IMR-90 (cell line): ENCODE data around the gene FMO5. TPM values are rescaled to one million over a fixed set of nuclear protein-coding genes. Genes with fewer than 3 reads are reported as not detected.

ENCODE experiments used
- ATAC-seq: fragments of 200-7000 bp; cut with Tn5 transposase; 2 replicates; pipeline ENCODE4 v1.9.1; 2020; ENCODE audit warnings: low read depth, mild to moderate bottlenecking, moderate library complexity
- BruUV-seq: library from RNA; stranded (reverse); fragments of 400-500 nt; replicated peaks from 2 replicates; lab custom pipeline; 2021; lab: Mats Ljungman, UMichigan
- CTCF ChIA-PET: fragments of 300-600 bp; formaldehyde crosslinking; extraction: SDS; loops from one replicate; lab custom pipeline; 2021; ENCODE audit warnings: antibody characterized with exemption; lab: Yijun Ruan, JAX
- POLR2A ChIA-PET: fragments of 300-600 bp; sonication (Branson Sonifier 250); formaldehyde crosslinking; loops from one replicate; lab custom pipeline; 2022; ENCODE audit warnings: antibody characterized with exemption; ENCODE audit not compliant: unreplicated experiment; lab: Charles Lee
- DNase-seq: peaks from one replicate; pipeline ENCODE4 v3.0.0; 2013
- H2AFZ ChIP-seq: replicated peaks from 2 replicates; pipeline ENCODE3; 2013; ENCODE audit warnings: low read length, mild to moderate bottlenecking; ENCODE audit not compliant: poor library complexity
- H2AK5ac ChIP-seq: 2 replicates; pipeline ENCODE4 v1.6.1; 2013; ENCODE audit warnings: low read depth, low read length, inconsistent platforms
- H2AK9ac ChIP-seq: replicated peaks from 2 replicates; pipeline ENCODE3; 2013; ENCODE audit warnings: mild to moderate bottlenecking, low read depth, low read length, moderate library complexity; ENCODE audit not compliant: poor library complexity
- H2BK120ac ChIP-seq: 2 replicates; pipeline ENCODE4 v1.6.1; 2013; ENCODE audit warnings: low read depth, low read length, inconsistent platforms
- H2BK15ac ChIP-seq: 3 replicates; pipeline ENCODE4 v1.6.1; 2013; ENCODE audit warnings: low read depth, low read length, inconsistent platforms
- H2BK20ac ChIP-seq: 2 replicates; pipeline ENCODE4 v1.6.1; 2013; ENCODE audit warnings: low read depth, mild to moderate bottlenecking, inconsistent platforms, low read length, moderate library complexity
- H2BK5ac ChIP-seq: 2 replicates; pipeline ENCODE4 v1.6.1; 2013; ENCODE audit warnings: mild to moderate bottlenecking, low read depth, low read length, inconsistent platforms; ENCODE audit not compliant: poor library complexity, severe bottlenecking
- H3K14ac ChIP-seq: replicated peaks from 2 replicates; pipeline ENCODE4 v1.6.1; 2013; ENCODE audit warnings: low read depth, low read length, inconsistent platforms
- H3K18ac ChIP-seq: 2 replicates; pipeline ENCODE4 v1.6.1; 2013; ENCODE audit warnings: low read depth, low read length, control low read depth
- H3K23ac ChIP-seq: 2 replicates; pipeline ENCODE4 v1.6.1; 2013; ENCODE audit warnings: low read depth, low read length, inconsistent platforms
- H3K27ac ChIP-seq: 2 replicates; pipeline ENCODE4 v1.5.1; 2013; ENCODE audit warnings: mild to moderate bottlenecking, control low read depth, low read length; ENCODE audit not compliant: insufficient read depth
- H3K27me3 ChIP-seq: 2 replicates; pipeline ENCODE4 v1.6.1; 2013; ENCODE audit warnings: low read length; ENCODE audit not compliant: control insufficient read depth, insufficient read depth
- H3K36me3 ChIP-seq: 2 replicates; pipeline ENCODE4 v1.6.1; 2013; ENCODE audit warnings: low read length, mixed read lengths; ENCODE audit not compliant: control insufficient read depth, insufficient read depth
- H3K4ac ChIP-seq: 2 replicates; pipeline ENCODE4 v1.6.1; 2013; ENCODE audit warnings: low read depth, low read length, inconsistent platforms
- H3K4me1 ChIP-seq: 2 replicates; pipeline ENCODE4 v1.6.1; 2013; ENCODE audit warnings: low read length, mixed read lengths; ENCODE audit not compliant: control insufficient read depth, insufficient read depth
- H3K4me2 ChIP-seq: 2 replicates; pipeline ENCODE4 v1.6.1; 2013; ENCODE audit warnings: low read depth, mild to moderate bottlenecking, control low read depth, low read length, moderate library complexity
- H3K4me3 ChIP-seq: 2 replicates; pipeline ENCODE4 v1.5.1; 2013; ENCODE audit warnings: low read depth, mild to moderate bottlenecking, control low read depth, low read length, moderate library complexity; ENCODE audit not compliant: insufficient read depth
- H3K56ac ChIP-seq: 2 replicates; pipeline ENCODE4 v1.6.1; 2013; ENCODE audit warnings: low read length, inconsistent platforms; ENCODE audit not compliant: insufficient read depth; ENCODE audit errors: extremely low read depth
- H3K79me1 ChIP-seq, 2 experiments: 2 replicates each; pipeline ENCODE4 v1.6.1; 2013; ENCODE audit warnings: low read length in 2 of 2, inconsistent platforms in 1 of 2, low read depth in 1 of 2
- H3K9ac ChIP-seq: 2 replicates; pipeline ENCODE4 v1.6.1; 2013; ENCODE audit warnings: low read depth, low read length, control low read depth
- H3K9me1 ChIP-seq: 2 replicates; pipeline ENCODE4 v1.6.1; 2013; ENCODE audit warnings: low read length, inconsistent platforms; ENCODE audit not compliant: insufficient read depth
- H3K9me3 ChIP-seq: 2 replicates; pipeline ENCODE4 v1.6.1; 2013; ENCODE audit warnings: low read length; ENCODE audit not compliant: control insufficient read depth, insufficient read depth
- H4K20me1 ChIP-seq: 2 replicates; pipeline ENCODE4 v1.6.1; 2013; ENCODE audit warnings: low read length, inconsistent platforms; ENCODE audit not compliant: insufficient read depth
- H4K5ac ChIP-seq: 2 replicates; pipeline ENCODE4 v1.6.1; 2013; ENCODE audit warnings: mild to moderate bottlenecking, low read depth, low read length, control low read depth
- H4K8ac ChIP-seq, 2 experiments: 2 replicates each; pipeline ENCODE4 v1.6.1; 2013; ENCODE audit warnings: low read depth in 2 of 2, low read length in 2 of 2, control low read depth in 1 of 2, inconsistent platforms in 1 of 2
- H4K91ac ChIP-seq: 2 replicates; pipeline ENCODE4 v1.6.1; 2013; ENCODE audit warnings: low read depth, low read length, inconsistent platforms; ENCODE audit not compliant: insufficient read depth
- BHLHE40 ChIP-seq: fragments of 150-350 bp; IDR thresholded peaks from 2 replicates; pipeline ENCODE4 v1.6.1; 2016; ENCODE audit warnings: mild to moderate bottlenecking, low read depth, low read length
- CEBPB ChIP-seq: IDR thresholded peaks from 2 replicates; pipeline ENCODE4 v1.6.1; 2012; ENCODE audit warnings: low read depth, low read length, improper control_type of control experiment
- CHD1 ChIP-seq: IDR thresholded peaks from 2 replicates; pipeline ENCODE4 v1.6.1; 2012; ENCODE audit warnings: low read depth, low read length, improper control_type of control experiment
- ELK1 ChIP-seq: fragments of 150-350 bp; IDR thresholded peaks from 2 replicates; pipeline ENCODE4 v1.6.1; 2016; ENCODE audit warnings: low read depth, mild to moderate bottlenecking, low read length, moderate library complexity, borderline replicate concordance
- FOS ChIP-seq: fragments of 150-350 bp; IDR thresholded peaks from 2 replicates; pipeline ENCODE4 v1.6.1; 2016; ENCODE audit warnings: low read depth, low read length
- MAFK ChIP-seq: IDR thresholded peaks from 2 replicates; pipeline ENCODE4 v1.6.1; 2012; ENCODE audit warnings: low read depth, low read length, improper control_type of control experiment
- MAZ ChIP-seq: IDR thresholded peaks from 2 replicates; pipeline ENCODE4 v1.6.1; 2012; ENCODE audit warnings: low read depth, mild to moderate bottlenecking, low read length, improper control_type of control experiment, moderate library complexity, borderline replicate concordance
- MXI1 ChIP-seq: IDR thresholded peaks from 2 replicates; pipeline ENCODE4 v1.6.1; 2012; ENCODE audit warnings: low read depth, mild to moderate bottlenecking, low read length, moderate library complexity, borderline replicate concordance
- NFE2L2 ChIP-seq: fragments of 150-350 bp; IDR thresholded peaks from 2 replicates; pipeline ENCODE4 v1.6.1; 2016; ENCODE audit warnings: low read depth, mild to moderate bottlenecking, low read length
- POLR2A ChIP-seq: IDR thresholded peaks from 2 replicates; pipeline ENCODE4 v1.6.1; 2012; ENCODE audit warnings: mild to moderate bottlenecking, low read depth, low read length
- RAD21 ChIP-seq: IDR thresholded peaks from 2 replicates; pipeline ENCODE4 v1.6.1; 2012; ENCODE audit warnings: low read length, improper control_type of control experiment
- RCOR1 ChIP-seq: IDR thresholded peaks from 2 replicates; pipeline ENCODE4 v1.6.1; 2012; ENCODE audit warnings: mild to moderate bottlenecking, low read length, improper control_type of control experiment; ENCODE audit not compliant: insufficient replicate concordance
- RFX5 ChIP-seq: IDR thresholded peaks from 2 replicates; pipeline ENCODE4 v1.8.0; 2012; ENCODE audit warnings: low read depth, mild to moderate bottlenecking, low read length, moderate library complexity
- SMC3 ChIP-seq: fragments of 150-350 bp; IDR thresholded peaks from 2 replicates; pipeline ENCODE4 v1.6.1; 2016; ENCODE audit warnings: low read depth, mild to moderate bottlenecking, antibody characterized with exemption, low read length, moderate library complexity
- WGBS, 2 experiments: methylation state at CpG; one replicate each; pipeline versions ENCODE4 v1.1.5 to v1.1.7; 2013; ENCODE audit warnings: missing lambda C conversion rate in 2 of 2; ENCODE audit not compliant: insufficient read length in 1 of 2; ENCODE audit errors: extremely low coverage in 2 of 2; 5-methylcytosine and 5-hydroxymethylcytosine counted together
- dilution Hi-C: fragments of 300-500 bp; cut with HindIII; formaldehyde crosslinking; loops from one replicate; pipeline ENCODE4 v1.14.3; 2018; ENCODE audit warnings: low sequenced_read_pairs; ENCODE audit not compliant: unreplicated experiment
- in situ Hi-C: fragments of 300-500 bp; cut with MboI; formaldehyde crosslinking; loops from 3 replicates; pipeline ENCODE4 v1.14.3; 2019; ENCODE audit warnings: low sequenced_read_pairs, inconsistent platforms, mixed read lengths
- intact Hi-C: fragments of 100-400 bp; cut with micrococcal nuclease; formaldehyde crosslinking; loops from 2 replicates; pipeline ENCODE4 v1.10.0; 2022
- polyA plus RNA-seq, 3 experiments: library from polyadenylated mRNA; depleted of rRNA; stranded (reverse); fragments of >200 nt; gene quantifications; 2 replicates each; pipeline ENCODE4 v1.2.3, GENCODE V29; 2012; ENCODE audit warnings: low replicate concordance in 1 of 3
- total RNA-seq: library from RNA; depleted of rRNA; stranded (reverse); fragments of >200 nt; gene quantifications from 2 replicates; pipeline ENCODE4 v1.2.3, GENCODE V29; 2012
- TF ChIP-seq, protein P1 (sequence below): fragments of 150-350 bp; IDR thresholded peaks from 2 replicates; pipeline ENCODE4 v1.6.1; 2017; ENCODE audit warnings: mild to moderate bottlenecking, antibody characterized with exemption, low read length, low read depth
- TF ChIP-seq, protein P2 (sequence below): conservative IDR thresholded peaks from 2 replicates; pipeline ENCODE4 v1.5.1; 2012; ENCODE audit warnings: mild to moderate bottlenecking, low read depth, low read length, improper control_type of control experiment

FMO5 gene
- total and polyA plus RNA-seq, 2 of the 4 experiments (the other 2 are of a cell fraction): 0.36 to 0.51 TPM

DNA sequence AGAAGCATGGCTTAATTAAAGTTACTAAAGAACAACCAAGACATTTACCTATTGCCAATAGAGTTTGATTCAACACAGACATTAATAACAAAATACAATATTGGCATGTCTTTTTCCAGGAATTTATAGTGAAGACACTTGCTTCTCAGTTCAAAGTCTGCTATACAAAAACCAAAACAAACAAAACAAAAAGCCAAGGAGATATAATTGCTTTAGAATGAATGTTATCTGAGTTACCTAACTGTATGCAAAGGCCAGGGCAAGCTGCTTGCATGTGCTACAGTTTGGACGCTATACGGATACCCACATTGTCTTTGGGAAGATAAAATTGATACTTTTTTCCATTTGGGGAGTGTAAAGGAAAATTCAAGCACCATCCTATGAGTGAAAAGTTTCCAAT, 13.6 kb downstream of the FMO5 start:
- BruUV-seq: no TSS peak
- ATAC-seq (no peak), DNase-seq (no peak)
- H2AK5ac ChIP-seq: no peak overlapping the region
- intact Hi-C loops: no loop called here
- TF ChIP-seq CHD1: no peak
- TF ChIP-seq, protein P1, sequence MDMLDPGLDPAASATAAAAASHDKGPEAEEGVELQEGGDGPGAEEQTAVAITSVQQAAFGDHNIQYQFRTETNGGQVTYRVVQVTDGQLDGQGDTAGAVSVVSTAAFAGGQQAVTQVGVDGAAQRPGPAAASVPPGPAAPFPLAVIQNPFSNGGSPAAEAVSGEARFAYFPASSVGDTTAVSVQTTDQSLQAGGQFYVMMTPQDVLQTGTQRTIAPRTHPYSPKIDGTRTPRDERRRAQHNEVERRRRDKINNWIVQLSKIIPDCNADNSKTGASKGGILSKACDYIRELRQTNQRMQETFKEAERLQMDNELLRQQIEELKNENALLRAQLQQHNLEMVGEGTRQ: no peak
- no peak for TF ChIP-seq RAD21
- TF ChIP-seq FOS: no peak
- no peak for TF ChIP-seq MAZ
- no peak for TF ChIP-seq MAFK
- TF ChIP-seq MXI1: no peak
- TF ChIP-seq POLR2A: no peak
- TF ChIP-seq, protein P2, sequence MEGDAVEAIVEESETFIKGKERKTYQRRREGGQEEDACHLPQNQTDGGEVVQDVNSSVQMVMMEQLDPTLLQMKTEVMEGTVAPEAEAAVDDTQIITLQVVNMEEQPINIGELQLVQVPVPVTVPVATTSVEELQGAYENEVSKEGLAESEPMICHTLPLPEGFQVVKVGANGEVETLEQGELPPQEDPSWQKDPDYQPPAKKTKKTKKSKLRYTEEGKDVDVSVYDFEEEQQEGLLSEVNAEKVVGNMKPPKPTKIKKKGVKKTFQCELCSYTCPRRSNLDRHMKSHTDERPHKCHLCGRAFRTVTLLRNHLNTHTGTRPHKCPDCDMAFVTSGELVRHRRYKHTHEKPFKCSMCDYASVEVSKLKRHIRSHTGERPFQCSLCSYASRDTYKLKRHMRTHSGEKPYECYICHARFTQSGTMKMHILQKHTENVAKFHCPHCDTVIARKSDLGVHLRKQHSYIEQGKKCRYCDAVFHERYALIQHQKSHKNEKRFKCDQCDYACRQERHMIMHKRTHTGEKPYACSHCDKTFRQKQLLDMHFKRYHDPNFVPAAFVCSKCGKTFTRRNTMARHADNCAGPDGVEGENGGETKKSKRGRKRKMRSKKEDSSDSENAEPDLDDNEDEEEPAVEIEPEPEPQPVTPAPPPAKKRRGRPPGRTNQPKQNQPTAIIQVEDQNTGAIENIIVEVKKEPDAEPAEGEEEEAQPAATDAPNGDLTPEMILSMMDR: no peak
- TF ChIP-seq RFX5: no peak
- no peak for TF ChIP-seq BHLHE40
- no peak for TF ChIP-seq SMC3
- TF ChIP-seq NFE2L2: no peak
- no peak for TF ChIP-seq RCOR1
- TF ChIP-seq ELK1: no peak
- TF ChIP-seq CEBPB: no peak
- H3K23ac ChIP-seq: no peak overlapping the region
- ChIA-PET POLR2A (no interaction called here), CTCF (no interaction called here)
- H2BK120ac ChIP-seq: no peak overlapping the region
- in situ Hi-C loops: no loop called here
- H3K18ac ChIP-seq: no peak overlapping the region
- no peak overlapping the region for H2AK9ac ChIP-seq
- dilution Hi-C loops: no loop called here
- 100% methylated on average over 2 of the region's 2 CpGs; no CpG with 5 or more reads in 1 of the 2 experiments for WGBS, 2 experiments
- no peaks in the 10 kb centered on the region for H3K36me3 ChIP-seq
- H3K56ac ChIP-seq: no peak overlapping the region
- H2BK15ac ChIP-seq: no peak overlapping the region
- no peaks in the 10 kb centered on the region; the same call in 1 of the 2 replicates for H3K9me1 ChIP-seq
- H3K27me3 ChIP-seq: no peaks in the 10 kb centered on the region
- H4K5ac ChIP-seq: no peak overlapping the region
- H3K27ac ChIP-seq: no peak overlapping the region
- no peak overlapping the region for H3K4me2 ChIP-seq
- no peak overlapping the region for H2BK20ac ChIP-seq
- H4K20me1 ChIP-seq: no peaks in the 10 kb centered on the region
- no peaks in the 10 kb centered on the region for H3K4me1 ChIP-seq
- no peak overlapping the region for H3K14ac ChIP-seq
- H3K4ac ChIP-seq: no peak overlapping the region
- H2BK5ac ChIP-seq: no peak overlapping the region
- H4K8ac ChIP-seq: no peak overlapping the region
- H3K9ac ChIP-seq: no peak overlapping the region
- no peak overlapping the region for H3K4me3 ChIP-seq
- no peak overlapping the region for H2AFZ ChIP-seq
- no peaks in the 10 kb centered on the region for H3K9me3 ChIP-seq
- H4K91ac ChIP-seq: no peak overlapping the region
- H3K79me1 ChIP-seq: no peaks in the 10 kb centered on the region
